Ishikawa (cell line): ENCODE measurements around the gene TNFRSF19.

ENCODE experiments used
- CEBPB ChIP-seq: IDR thresholded peaks from 2 replicates; pipeline ENCODE4 v1.6.1; 2012
- CREB1 ChIP-seq: IDR thresholded peaks from 2 replicates; pipeline ENCODE4 v1.6.1; 2012; ENCODE audit warnings: low read depth
- EGR1 ChIP-seq: IDR thresholded peaks from 2 replicates; pipeline ENCODE4 v1.6.1; 2012
- EP300 ChIP-seq: IDR thresholded peaks from 2 replicates; pipeline ENCODE4 v1.6.1; 2012; ENCODE audit warnings: borderline replicate concordance
- FOXM1 ChIP-seq: IDR thresholded peaks from 2 replicates; pipeline ENCODE4 v1.6.1; 2012; ENCODE audit warnings: low read depth, borderline replicate concordance
- NFIC ChIP-seq: IDR thresholded peaks from 2 replicates; pipeline ENCODE4 v1.6.1; 2012
- RAD21 ChIP-seq: IDR thresholded peaks from 2 replicates; pipeline ENCODE4 v1.6.1; 2012; ENCODE audit warnings: low read depth
- TAF1 ChIP-seq: IDR thresholded peaks from 2 replicates; pipeline ENCODE4 v1.6.1; 2012; ENCODE audit warnings: low read depth, mild to moderate bottlenecking
- TCF12 ChIP-seq: IDR thresholded peaks from 2 replicates; pipeline ENCODE4 v1.6.1; 2012; ENCODE audit warnings: low read depth
- TEAD4 ChIP-seq: IDR thresholded peaks from 2 replicates; pipeline ENCODE4 v1.6.1; 2012
- YY1 ChIP-seq: IDR thresholded peaks from 2 replicates; pipeline ENCODE4 v1.6.1; 2012; ENCODE audit warnings: low read depth
- ZBTB7A ChIP-seq: IDR thresholded peaks from 2 replicates; pipeline ENCODE4 v1.6.1; 2012; ENCODE audit warnings: low read depth
- TF ChIP-seq, protein P1 (sequence below): IDR thresholded peaks from 2 replicates; pipeline ENCODE4 v1.6.1; 2012; ENCODE audit warnings: low read depth, mild to moderate bottlenecking
- TF ChIP-seq, protein P2 (sequence below): IDR thresholded peaks from 2 replicates; pipeline ENCODE4 v1.6.1; 2012

DNA sequence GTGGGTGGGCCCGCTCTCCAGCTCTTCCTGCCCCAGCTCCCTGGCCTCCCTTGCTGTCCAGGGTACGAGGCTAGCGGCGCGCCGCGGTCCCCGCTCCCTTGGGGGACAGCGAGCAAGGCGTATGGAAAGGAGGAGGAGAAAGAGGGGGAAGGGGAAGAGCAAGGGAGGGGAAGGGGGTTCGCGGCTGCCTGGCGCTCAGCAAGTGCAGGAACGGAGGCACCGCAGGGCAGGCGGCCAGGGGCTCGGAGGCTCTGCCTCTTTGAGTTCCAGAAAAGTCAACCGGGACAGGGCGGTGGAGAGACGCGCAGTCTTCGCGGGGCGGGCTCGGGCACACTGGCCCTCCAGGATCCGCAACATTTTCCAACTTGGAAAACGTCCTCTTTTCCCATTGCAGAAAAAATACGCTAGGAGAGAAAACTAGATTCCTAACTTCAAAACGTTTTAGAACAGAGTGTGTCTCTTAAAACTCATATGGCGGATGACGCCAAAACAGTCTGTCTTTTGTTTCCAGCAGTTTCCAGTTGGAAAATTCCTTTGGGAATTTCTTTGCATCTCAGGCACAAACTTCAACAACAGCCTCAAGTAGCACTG is 23.1 kb upstream of the TNFRSF19 start:
- TF ChIP-seq RAD21, result no peak
- TF ChIP-seq, protein P1, sequence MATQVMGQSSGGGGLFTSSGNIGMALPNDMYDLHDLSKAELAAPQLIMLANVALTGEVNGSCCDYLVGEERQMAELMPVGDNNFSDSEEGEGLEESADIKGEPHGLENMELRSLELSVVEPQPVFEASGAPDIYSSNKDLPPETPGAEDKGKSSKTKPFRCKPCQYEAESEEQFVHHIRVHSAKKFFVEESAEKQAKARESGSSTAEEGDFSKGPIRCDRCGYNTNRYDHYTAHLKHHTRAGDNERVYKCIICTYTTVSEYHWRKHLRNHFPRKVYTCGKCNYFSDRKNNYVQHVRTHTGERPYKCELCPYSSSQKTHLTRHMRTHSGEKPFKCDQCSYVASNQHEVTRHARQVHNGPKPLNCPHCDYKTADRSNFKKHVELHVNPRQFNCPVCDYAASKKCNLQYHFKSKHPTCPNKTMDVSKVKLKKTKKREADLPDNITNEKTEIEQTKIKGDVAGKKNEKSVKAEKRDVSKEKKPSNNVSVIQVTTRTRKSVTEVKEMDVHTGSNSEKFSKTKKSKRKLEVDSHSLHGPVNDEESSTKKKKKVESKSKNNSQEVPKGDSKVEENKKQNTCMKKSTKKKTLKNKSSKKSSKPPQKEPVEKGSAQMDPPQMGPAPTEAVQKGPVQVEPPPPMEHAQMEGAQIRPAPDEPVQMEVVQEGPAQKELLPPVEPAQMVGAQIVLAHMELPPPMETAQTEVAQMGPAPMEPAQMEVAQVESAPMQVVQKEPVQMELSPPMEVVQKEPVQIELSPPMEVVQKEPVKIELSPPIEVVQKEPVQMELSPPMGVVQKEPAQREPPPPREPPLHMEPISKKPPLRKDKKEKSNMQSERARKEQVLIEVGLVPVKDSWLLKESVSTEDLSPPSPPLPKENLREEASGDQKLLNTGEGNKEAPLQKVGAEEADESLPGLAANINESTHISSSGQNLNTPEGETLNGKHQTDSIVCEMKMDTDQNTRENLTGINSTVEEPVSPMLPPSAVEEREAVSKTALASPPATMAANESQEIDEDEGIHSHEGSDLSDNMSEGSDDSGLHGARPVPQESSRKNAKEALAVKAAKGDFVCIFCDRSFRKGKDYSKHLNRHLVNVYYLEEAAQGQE, result no peak
- no peak for TF ChIP-seq CEBPB
- TF ChIP-seq NFIC, result no peak
- no peak for TF ChIP-seq YY1
- TF ChIP-seq TAF1, result no peak
- TF ChIP-seq, protein P2, sequence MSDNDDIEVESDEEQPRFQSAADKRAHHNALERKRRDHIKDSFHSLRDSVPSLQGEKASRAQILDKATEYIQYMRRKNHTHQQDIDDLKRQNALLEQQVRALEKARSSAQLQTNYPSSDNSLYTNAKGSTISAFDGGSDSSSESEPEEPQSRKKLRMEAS, result no peak
- no peak for TF ChIP-seq TCF12
- no peak for TF ChIP-seq EGR1
- TF ChIP-seq ZBTB7A, result no peak
- no peak for TF ChIP-seq FOXM1
- no peak for TF ChIP-seq EP300
- TF ChIP-seq CREB1, result no peak
- TF ChIP-seq TEAD4, result no peak
